ENCODE results near the gene DPYD. TPM values are rescaled to one million over a fixed set of nuclear protein-coding genes. Genes with fewer than 3 reads are reported as not detected.

DPYD gene
- total and polyA plus RNA-seq, 9 of the 15 experiments (the other 6 are each of a cell fraction or from before 2014, with no cell fraction given), result 0.03 to 0.25 (median 0.08) TPM; not detected in 2

GRCh38 chr1:97135972-97136371 is 784.9 kb downstream of the DPYD start:
- intact Hi-C loops (cut with micrococcal nuclease), result no loop called here
- Histone ChIP-seq H3K79me2 (ENCODE audit: control insufficient read depth, insufficient read depth, low read length) (no peaks in the 10 kb centered on the region), H3K27ac (ENCODE audit: extremely low read depth, low read depth, low read length) (no peak overlapping the region), H3K4me1 (replicated peaks in 1 of 2; ENCODE audit: control insufficient read depth in 2 of 2, insufficient read depth in 2 of 2, low read length in 2 of 2) (no peaks in the 10 kb centered on the region), H2AFZ (ENCODE audit: low read depth, low read length) (no peak overlapping the region), H3K9ac (ENCODE audit: insufficient read depth in 1 of 2, low read depth in 2 of 2, low read length in 2 of 2) (no peak overlapping the region), H3K27me3 (ENCODE audit: control insufficient read depth in 2 of 2, insufficient read depth in 2 of 2, low read length in 2 of 2) (no peaks in the 10 kb centered on the region), H3K9me1 (ENCODE audit: control insufficient read depth, insufficient read depth, low read length) (no peaks in the 10 kb centered on the region), H3K4me2 (ENCODE audit: insufficient read depth, low read length) (no peak overlapping the region), H3K36me3 (ENCODE audit: control insufficient read depth, insufficient read depth, low read length) (no peaks in the 10 kb centered on the region), H3K4me3 (no peak overlapping the region), H4K20me1 (replicated peaks; ENCODE audit: control insufficient read depth, insufficient read depth, low read length) (no peaks in the 10 kb centered on the region), H3K9me3 (replicated peaks; ENCODE audit: control insufficient read depth, insufficient read depth, low read depth, low read length) (no peaks in the 10 kb centered on the region; the same call in 1 of the 2 replicates)
- no peak for DNase-seq (ENCODE audit: extremely low read depth in 1 of 4, low spot score in 3 of 4)
- CTCF ChIA-PET (ENCODE audit: low intra/inter-chr PET ratio), result no interaction called here
- ATAC-seq, result no peak
- POLR2A ChIA-PET, result no interaction called here
- FAIRE-seq, result no peak
- in situ Hi-C loops (cut with MboI), result no loop called here
- 0% methylated on average over 4 of the region's 4 CpGs for WGBS (ENCODE audit: insufficient coverage, low coverage, missing lambda C conversion rate)
- BruUV-seq (replicated peaks), result no TSS peak
- TF ChIP-seq TCFL5 (CRISPR knock-in tag; conservative IDR thresholded peaks at IDR 0.05), result no peak
- no peak for TF ChIP-seq SUPT5H (IDR thresholded peaks at IDR 0.05)
- TF ChIP-seq ZNF354B (CRISPR knock-in tag; IDR thresholded peaks at IDR 0.05), result no peak
- TF ChIP-seq ARID2 (IDR thresholded peaks at IDR 0.05), result no peak
- TF ChIP-seq PHF8 (IDR thresholded peaks at IDR 0.05; ENCODE audit: borderline replicate concordance, low read length), result no peak
- no peak for TF ChIP-seq MGA (IDR thresholded peaks at IDR 0.05)
- no peak for TF ChIP-seq ETS1 (conservative IDR thresholded peaks at IDR 0.05; ENCODE audit: control insufficient read depth, low read depth, low read length)
- TF ChIP-seq TBP (optimal IDR thresholded peaks at IDR 0.05; ENCODE audit: low read depth, low read length), result no peak
- TF ChIP-seq HCFC1 (IDR thresholded peaks at IDR 0.05; ENCODE audit: low read depth, low read length), result no peak
- TF ChIP-seq MLLT1 (IDR thresholded peaks at IDR 0.05), result no peak
